Parathyroid adenoma (tissue), 2 donors: ENCODE results near the gene TRPC4.

Source experiments
- H2AFZ ChIP-seq: fragments of 300-600 bp; sonication (generic); one replicate; pipeline ENCODE4 v1.7.0; 2017; ENCODE audit warnings: antibody characterized with exemption, mild to moderate bottlenecking
- H3K27ac ChIP-seq: fragments of 300-600 bp; sonication (generic); one replicate; pipeline ENCODE4 v1.7.0; 2017
- H3K27me3 ChIP-seq: fragments of 300-600 bp; sonication (generic); one replicate; pipeline ENCODE4 v1.7.0; 2017; ENCODE audit warnings: low read length; ENCODE audit not compliant: control insufficient read depth, insufficient read depth
- H3K36me3 ChIP-seq: fragments of 300-600 bp; sonication (generic); one replicate; pipeline ENCODE4 v1.7.0; 2017; ENCODE audit warnings: low read length; ENCODE audit not compliant: control insufficient read depth, insufficient read depth
- H3K4me1 ChIP-seq: fragments of 300-600 bp; sonication (generic); one replicate; pipeline ENCODE4 v1.7.0; 2017; ENCODE audit warnings: control low read depth
- H3K4me2 ChIP-seq: fragments of 300-600 bp; sonication (generic); one replicate; pipeline ENCODE4 v1.7.0; 2017; ENCODE audit warnings: low read length
- H3K4me3 ChIP-seq: fragments of 300-600 bp; sonication (generic); one replicate; pipeline ENCODE4 v1.7.0; 2017; ENCODE audit warnings: low read depth, low read length
- H3K79me2 ChIP-seq: fragments of 300-600 bp; sonication (generic); one replicate; pipeline ENCODE4 v1.7.0; 2017; ENCODE audit warnings: control low read depth
- H3K9ac ChIP-seq: fragments of 300-600 bp; sonication (generic); one replicate; pipeline ENCODE4 v1.7.0; 2017; ENCODE audit warnings: mild to moderate bottlenecking
- H3K9me3 ChIP-seq: fragments of 300-600 bp; sonication (generic); one replicate; pipeline ENCODE4 v1.7.0; 2017; ENCODE audit warnings: low read length; ENCODE audit not compliant: control insufficient read depth
- TF ChIP-seq, protein P1 (sequence below): fragments of 300-600 bp; sonication (generic); IDR thresholded peaks from one replicate; pipeline ENCODE4 v1.7.0; 2017; ENCODE audit warnings: antibody characterized with exemption, mild to moderate bottlenecking
- donor health status: primary hyperparathyroidism.

TRPC4 gene

DNA sequence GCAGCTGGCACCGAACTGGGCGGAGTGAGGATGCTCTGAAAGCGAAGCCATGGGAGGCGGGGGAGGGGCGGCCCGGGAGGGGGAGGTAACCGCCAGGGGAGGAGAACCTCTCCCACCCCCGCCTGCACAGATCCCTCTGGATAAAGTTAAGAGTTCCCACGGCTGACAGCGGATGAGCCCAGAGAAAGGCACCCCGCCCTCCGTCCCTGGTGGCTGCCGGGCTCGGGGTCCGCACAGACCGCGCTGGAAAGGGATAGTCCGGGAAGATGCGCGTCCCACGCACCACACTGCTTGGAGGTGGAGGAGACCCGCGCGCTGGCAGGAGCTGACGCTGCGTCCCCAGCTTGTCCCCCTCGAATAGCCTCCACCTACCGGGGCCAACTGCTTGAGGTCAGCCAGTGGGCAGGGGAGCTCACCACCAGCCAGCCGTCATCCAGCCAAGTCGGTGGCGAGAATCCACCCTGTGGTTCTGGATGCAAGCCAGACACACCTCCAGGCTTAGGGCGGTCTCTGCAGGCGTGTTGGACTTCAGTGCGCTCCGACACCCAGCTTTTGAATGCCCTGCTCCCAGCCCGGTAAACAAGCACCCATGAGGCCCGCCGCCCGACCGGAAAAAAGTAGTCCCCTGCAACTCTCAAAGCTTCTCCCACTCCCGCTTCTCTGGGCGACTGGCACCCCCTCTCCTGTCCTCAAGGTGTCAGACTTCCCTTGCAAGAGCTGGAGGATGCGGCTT, at the start of gene TRPC4:
TRPC4 (minus strand) TSS at position 17 of the 733 bp plus-strand sequence. CDS start 86,439 bp downstream, outside the sequence.
- no peak within 1 kb of the TSS for H3K27ac ChIP-seq
- no peaks in the 10 kb centered on the region for H3K4me1 ChIP-seq
- TF ChIP-seq, protein P1, sequence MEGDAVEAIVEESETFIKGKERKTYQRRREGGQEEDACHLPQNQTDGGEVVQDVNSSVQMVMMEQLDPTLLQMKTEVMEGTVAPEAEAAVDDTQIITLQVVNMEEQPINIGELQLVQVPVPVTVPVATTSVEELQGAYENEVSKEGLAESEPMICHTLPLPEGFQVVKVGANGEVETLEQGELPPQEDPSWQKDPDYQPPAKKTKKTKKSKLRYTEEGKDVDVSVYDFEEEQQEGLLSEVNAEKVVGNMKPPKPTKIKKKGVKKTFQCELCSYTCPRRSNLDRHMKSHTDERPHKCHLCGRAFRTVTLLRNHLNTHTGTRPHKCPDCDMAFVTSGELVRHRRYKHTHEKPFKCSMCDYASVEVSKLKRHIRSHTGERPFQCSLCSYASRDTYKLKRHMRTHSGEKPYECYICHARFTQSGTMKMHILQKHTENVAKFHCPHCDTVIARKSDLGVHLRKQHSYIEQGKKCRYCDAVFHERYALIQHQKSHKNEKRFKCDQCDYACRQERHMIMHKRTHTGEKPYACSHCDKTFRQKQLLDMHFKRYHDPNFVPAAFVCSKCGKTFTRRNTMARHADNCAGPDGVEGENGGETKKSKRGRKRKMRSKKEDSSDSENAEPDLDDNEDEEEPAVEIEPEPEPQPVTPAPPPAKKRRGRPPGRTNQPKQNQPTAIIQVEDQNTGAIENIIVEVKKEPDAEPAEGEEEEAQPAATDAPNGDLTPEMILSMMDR = no peak
- no peaks in the 10 kb centered on the region for H3K79me2 ChIP-seq
- H3K4me2 ChIP-seq = peak within 1 kb of the TSS; percentile 82
- H3K4me3 ChIP-seq = peak within 1 kb of the TSS; percentile 56
- H2AFZ ChIP-seq = peak within 1 kb of the TSS; percentile 25
- H3K27me3 ChIP-seq = no peaks in the 10 kb centered on the region
- no peaks in the 10 kb centered on the region for H3K9me3 ChIP-seq
- H3K9ac ChIP-seq = no peak within 1 kb of the TSS
- H3K36me3 ChIP-seq = no peaks in the 10 kb centered on the region

DNA sequence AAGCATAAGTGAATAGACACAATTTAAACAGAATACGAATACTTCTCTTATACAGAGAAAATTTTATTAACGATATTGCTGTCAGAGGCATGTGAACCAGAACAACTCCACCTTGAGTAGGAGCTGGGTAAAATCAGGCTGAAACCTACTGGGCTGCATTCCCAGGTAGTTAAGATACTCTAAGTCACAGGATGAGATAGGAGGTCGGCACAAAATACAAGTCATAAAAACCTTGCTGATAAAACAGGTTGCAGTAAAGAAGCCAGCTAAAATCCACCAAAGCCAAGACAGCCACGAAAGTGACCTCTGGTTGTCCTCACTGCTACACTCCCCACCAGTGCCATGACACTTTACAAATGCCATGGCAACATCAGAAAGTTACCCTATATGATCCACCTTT, 49.2 kb upstream of the TRPC4 start:
- no peak overlapping the region for H3K27ac ChIP-seq
- H3K4me2 ChIP-seq = no peak overlapping the region
- H2AFZ ChIP-seq = no peak overlapping the region

DNA sequence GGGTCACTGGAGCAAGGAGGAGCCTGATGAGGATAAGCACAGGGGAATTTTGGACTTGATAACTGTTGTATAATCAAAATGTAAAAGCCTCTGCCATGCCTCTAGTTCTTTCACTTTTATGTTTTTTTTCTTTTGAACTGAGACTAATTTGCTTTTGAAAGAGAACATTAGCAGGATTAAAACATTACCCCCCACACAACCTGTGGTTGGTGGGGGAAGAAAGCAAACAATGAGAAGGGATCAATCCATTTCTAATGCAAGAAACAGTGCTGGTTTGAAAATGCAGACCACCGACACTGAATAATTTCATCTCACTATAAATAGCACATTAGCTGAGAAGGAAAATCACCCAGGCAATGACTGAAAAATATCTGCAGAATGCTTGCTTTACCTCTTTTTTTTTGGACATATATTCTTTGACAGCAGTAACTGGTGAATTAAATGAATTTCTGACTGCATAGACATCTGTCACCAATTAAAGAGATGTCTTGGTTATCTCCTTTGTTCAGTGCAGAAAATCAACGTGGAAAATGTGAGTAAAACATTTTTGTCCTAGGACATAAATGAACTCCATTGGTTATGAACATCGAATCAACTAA, 48.6 kb upstream of the TRPC4 start:
- Histone ChIP-seq H3K4me1 (no peaks in the 10 kb centered on the region), H3K27ac (no peak overlapping the region), H3K27me3 (no peaks in the 10 kb centered on the region), H3K79me2 (no peaks in the 10 kb centered on the region), H3K9ac (no peak overlapping the region), H3K9me3 (no peaks in the 10 kb centered on the region), H3K4me2 (no peak overlapping the region), H2AFZ (no peak overlapping the region), H3K36me3 (no peaks in the 10 kb centered on the region), H3K4me3 (no peak overlapping the region)
- TF ChIP-seq, protein P1 = no peak

More for the DNA sequence above, 49.2 kb upstream of the TRPC4 start:
- H3K9me3 ChIP-seq = no peaks in the 10 kb centered on the region
- H3K4me1 ChIP-seq = no peaks in the 10 kb centered on the region
- TF ChIP-seq, protein P1 = no peak
- H3K36me3 ChIP-seq = no peaks in the 10 kb centered on the region
- H3K79me2 ChIP-seq = no peaks in the 10 kb centered on the region
- H3K27me3 ChIP-seq = no peaks in the 10 kb centered on the region
- H3K4me3 ChIP-seq = no peak overlapping the region
- no peak overlapping the region for H3K9ac ChIP-seq

DNA sequence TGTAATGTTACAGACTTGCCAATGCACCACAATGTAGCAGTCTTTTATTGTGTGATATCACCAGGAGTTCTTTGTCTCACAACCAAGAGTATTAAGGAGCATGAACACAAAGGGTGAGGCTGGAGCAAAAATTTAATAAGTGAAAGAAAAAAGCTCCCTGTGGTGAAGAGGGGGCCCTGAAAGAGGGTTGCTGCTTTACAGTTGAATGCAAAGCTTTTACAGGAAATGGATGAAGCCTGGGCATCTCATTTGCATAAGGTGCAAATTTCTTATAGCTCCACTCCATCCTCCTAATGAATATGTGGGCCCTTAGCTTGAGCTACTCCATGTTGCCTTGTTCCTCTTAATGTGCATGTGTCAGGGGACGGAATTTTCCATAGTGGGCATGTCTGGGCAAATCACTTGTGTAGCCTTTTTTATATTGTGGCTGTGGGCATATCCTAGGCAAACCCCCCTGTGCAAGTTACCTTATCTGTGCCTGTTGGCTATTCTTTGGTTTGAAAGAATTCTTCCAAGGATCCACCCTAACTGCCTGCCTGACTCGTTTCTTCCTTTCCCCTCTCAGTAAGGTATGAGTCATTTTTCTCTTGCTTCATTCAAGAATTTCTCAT, 45.3 kb upstream of the TRPC4 start:
- Histone ChIP-seq H3K4me3 (no peak overlapping the region), H3K36me3 (no peaks in the 10 kb centered on the region), H3K4me2 (no peak overlapping the region), H2AFZ (no peak overlapping the region), H3K9me3 (no peaks in the 10 kb centered on the region), H3K9ac (no peak overlapping the region), H3K27me3 (no peaks in the 10 kb centered on the region), H3K27ac (no peak overlapping the region), H3K79me2 (no peaks in the 10 kb centered on the region), H3K4me1 (no peaks in the 10 kb centered on the region)
- TF ChIP-seq, protein P1 = no peak
